Neural progenitor cell (in vitro differentiated cells): ENCODE results near the gene SPRY2. TPM values are rescaled to one million over a fixed set of nuclear protein-coding genes. Genes with fewer than 3 reads are reported as not detected.

ENCODE experiments used
- DNase-seq: peaks from one replicate; pipeline ENCODE4 v3.0.0-alpha.2; 2016; ENCODE audit warnings: low spot score
- H2AFZ ChIP-seq: fragments of 200-600 bp; sonication (generic); replicated peaks from 2 replicates; pipeline ENCODE4 v1.6.1; 2016; ENCODE audit warnings: antibody characterized with exemption
- H3F3A ChIP-seq: fragments of 200-600 bp; sonication (generic); 2 replicates; pipeline ENCODE4 v1.6.1; 2016; ENCODE audit warnings: antibody characterized with exemption, low read depth
- H3K27ac ChIP-seq: fragments of 200-600 bp; sonication (generic); 2 replicates; pipeline ENCODE4 v1.5.1; 2016; ENCODE audit warnings: mild to moderate bottlenecking
- H3K27me3 ChIP-seq: fragments of 200-600 bp; sonication (generic); 2 replicates; pipeline ENCODE4 v1.6.1; 2016; ENCODE audit warnings: mild to moderate bottlenecking, moderate library complexity
- H3K36me3 ChIP-seq: fragments of 200-600 bp; sonication (generic); 2 replicates; pipeline ENCODE4 v1.5.1; 2016
- H3K4me1 ChIP-seq: fragments of 200-600 bp; sonication (generic); 2 replicates; pipeline ENCODE4 v1.6.1; 2016; ENCODE audit warnings: mixed run types
- H3K4me2 ChIP-seq: fragments of 200-600 bp; sonication (generic); 2 replicates; pipeline ENCODE4 v1.6.1; 2016
- H3K4me3 ChIP-seq: fragments of 200-600 bp; sonication (generic); 2 replicates; pipeline ENCODE4 v1.5.1; 2016
- H3K79me2 ChIP-seq: fragments of 200-600 bp; sonication (generic); 2 replicates; pipeline ENCODE4 v1.6.1; 2016; ENCODE audit warnings: low read depth
- H3K9ac ChIP-seq: fragments of 200-600 bp; sonication (generic); 2 replicates; pipeline ENCODE4 v1.6.1; 2016
- H3K9me3 ChIP-seq: fragments of 200-600 bp; sonication (generic); 2 replicates; pipeline ENCODE4 v1.5.1; 2016; ENCODE audit warnings: low read depth
- H4K20me1 ChIP-seq: fragments of 200-600 bp; sonication (generic); 2 replicates; pipeline ENCODE4 v1.6.1; 2016; ENCODE audit warnings: low read depth
- H3K27ac Mint-ChIP-seq: 3 replicates; pipeline ENCODE4 v1.8.0; 2021; ENCODE audit warnings: mixed read lengths
- H3K27me3 Mint-ChIP-seq: 2 replicates; pipeline ENCODE4 v1.8.0; 2022; ENCODE audit warnings: low read depth, mild to moderate bottlenecking, inconsistent platforms, moderate library complexity, mixed read lengths; ENCODE audit not compliant: insufficient read depth
- H3K36me3 Mint-ChIP-seq: 3 replicates; pipeline ENCODE4 v1.8.0; 2021; ENCODE audit warnings: mixed read lengths
- H3K4me1 Mint-ChIP-seq: 3 replicates; pipeline ENCODE4 v1.8.0; 2021; ENCODE audit warnings: mixed read lengths
- H3K4me3 Mint-ChIP-seq: 3 replicates; pipeline ENCODE4 v1.8.0; 2021; ENCODE audit warnings: mild to moderate bottlenecking, moderate library complexity, mixed read lengths
- H3K9me3 Mint-ChIP-seq: 3 replicates; pipeline ENCODE4 v1.8.0; 2020; ENCODE audit warnings: mixed read lengths
- CTCF ChIP-seq: fragments of 200-600 bp; sonication (generic); IDR thresholded peaks from 2 replicates; pipeline ENCODE4 v1.5.1; 2017; ENCODE audit warnings: antibody characterized with exemption, mild to moderate bottlenecking
- EZH2 ChIP-seq: fragments of 200-600 bp; sonication (generic); IDR thresholded peaks from 2 replicates; pipeline ENCODE4 v1.6.1; 2017; ENCODE audit warnings: antibody characterized with exemption, mild to moderate bottlenecking, moderate library complexity
- EZH2phosphoT487 ChIP-seq: fragments of 200-600 bp; sonication (generic); IDR thresholded peaks from 2 replicates; pipeline ENCODE4 v1.6.1; 2017; ENCODE audit warnings: antibody characterized with exemption
- total RNA-seq: library from RNA; depleted of rRNA; stranded (reverse); fragments of >200 nt; gene quantifications from 2 replicates; pipeline ENCODE4 v1.2.3, GENCODE V29; 2015; ENCODE audit warnings: low replicate concordance

The SPRY2 gene
- total RNA-seq, 1 donor from 2014 or later, result 17.2 TPM

- H3F3A ChIP-seq, result no peaks in the 10 kb centered on the region
These were observed 41.6 kb upstream of the SPRY2 start for GRCh38 chr13:80382576-80382975.

GRCh38 chr13:80379245-80379644, 38.3 kb upstream of the SPRY2 start:
- Mint-ChIP-seq H3K4me3 (no peak overlapping the region), H3K27me3 (peaks cover 6% of the 10 kb centered on the region)

More at GRCh38 chr13:80382576-80382975, 41.6 kb upstream of the SPRY2 start:
- Mint-ChIP-seq H3K4me3 (no peak overlapping the region), H3K36me3 (peaks cover 3% of the 10 kb centered on the region), H3K9me3 (peaks cover 14% of the 10 kb centered on the region), H3K27me3 (peaks cover 3% of the 10 kb centered on the region), H3K4me1 (no peaks in the 10 kb centered on the region), H3K27ac (no peak overlapping the region)
- H3K4me3 ChIP-seq, result no peak overlapping the region
- no peaks in the 10 kb centered on the region for H3K36me3 ChIP-seq
- no peaks in the 10 kb centered on the region for H3K79me2 ChIP-seq
- no peaks in the 10 kb centered on the region for H3K4me1 ChIP-seq
- DNase-seq, result no peak
- no peak overlapping the region for H3K4me2 ChIP-seq
- no peak for TF ChIP-seq EZH2
- no peak for TF ChIP-seq CTCF
- TF ChIP-seq EZH2phosphoT487, result no peak
- H3K27ac ChIP-seq, result no peak overlapping the region
- no peaks in the 10 kb centered on the region for H3K9me3 ChIP-seq
- no peak overlapping the region for H3K9ac ChIP-seq
- no peak overlapping the region for H2AFZ ChIP-seq
- no peaks in the 10 kb centered on the region for H3K27me3 ChIP-seq
- H4K20me1 ChIP-seq, result no peaks in the 10 kb centered on the region

GRCh38 chr13:80376554-80376953, 35.6 kb upstream of the SPRY2 start:
- TF ChIP-seq EZH2 (no peak), EZH2phosphoT487 (no peak), CTCF (no peak)

More at GRCh38 chr13:80379245-80379644, 38.3 kb upstream of the SPRY2 start:
- H2AFZ ChIP-seq, result no peak overlapping the region
- no peak overlapping the region for H3K27ac ChIP-seq
- Mint-ChIP-seq H3K27ac (no peak overlapping the region), H3K9me3 (peaks cover 16% of the 10 kb centered on the region), H3K36me3 (peaks cover 3% of the 10 kb centered on the region), H3K4me1 (no peaks in the 10 kb centered on the region)
- no peaks in the 10 kb centered on the region for H3K4me1 ChIP-seq
- no peak overlapping the region for H3K4me3 ChIP-seq
- no peak for DNase-seq
- no peaks in the 10 kb centered on the region for H3F3A ChIP-seq
- no peaks in the 10 kb centered on the region for H3K9me3 ChIP-seq
- no peaks in the 10 kb centered on the region for H3K79me2 ChIP-seq
- H3K36me3 ChIP-seq, result no peaks in the 10 kb centered on the region
- no peak overlapping the region for H3K4me2 ChIP-seq
- no peaks in the 10 kb centered on the region for H3K27me3 ChIP-seq
- no peaks in the 10 kb centered on the region for H4K20me1 ChIP-seq
- TF ChIP-seq CTCF, result no peak
- TF ChIP-seq EZH2, result no peak
- TF ChIP-seq EZH2phosphoT487, result no peak
- H3K9ac ChIP-seq, result no peak overlapping the region

More at GRCh38 chr13:80376554-80376953, 35.6 kb upstream of the SPRY2 start:
- Histone ChIP-seq H3K9ac (no peak overlapping the region), H3K4me1 (no peaks in the 10 kb centered on the region), H3K9me3 (no peaks in the 10 kb centered on the region), H3K27ac (no peak overlapping the region), H3F3A (no peaks in the 10 kb centered on the region), H3K36me3 (no peaks in the 10 kb centered on the region), H3K4me3 (no peak overlapping the region), H3K4me2 (no peak overlapping the region), H3K79me2 (no peaks in the 10 kb centered on the region), H2AFZ (no peak overlapping the region), H4K20me1 (no peaks in the 10 kb centered on the region), H3K27me3 (no peaks in the 10 kb centered on the region)
- H3K27ac Mint-ChIP-seq, result no peak overlapping the region
- no peaks in the 10 kb centered on the region for H3K36me3 Mint-ChIP-seq
- peaks cover 5% of the 10 kb centered on the region for H3K27me3 Mint-ChIP-seq
- DNase-seq, result no peak
- peaks cover 8% of the 10 kb centered on the region for H3K9me3 Mint-ChIP-seq
- no peak overlapping the region for H3K4me3 Mint-ChIP-seq
- H3K4me1 Mint-ChIP-seq, result peaks cover 1% of the 10 kb centered on the region
